MM.1S (cell line): Measurements from ENCODE around the gene FYB1.

Source experiments
- CTCF ChIP-seq: fragments of 300-600 bp; sonication (generic); IDR thresholded peaks from 2 replicates; pipeline ENCODE4 v1.5.1; 2016; ENCODE audit warnings: antibody characterized with exemption, low read length, mixed read lengths
- EZH2 ChIP-seq: fragments of 300-600 bp; sonication (generic); optimal IDR thresholded peaks from 2 replicates; pipeline ENCODE3; 2017; ENCODE audit warnings: low read depth, mild to moderate bottlenecking, antibody characterized with exemption, low read length, mixed read lengths
- EZH2phosphoT487 ChIP-seq: fragments of 300-600 bp; sonication (generic); IDR thresholded peaks from 2 replicates; pipeline ENCODE4 v1.6.1; 2018; ENCODE audit warnings: antibody characterized with exemption, low read length

- TF ChIP-seq CTCF (no peak), EZH2phosphoT487 (no peak), EZH2 (no peak)
Observed at GRCh38 chr5:39099831-39100230, 119.5 kb downstream of the FYB1 start.
